ENCODE results near the gene SPIN1.
"Not testable (repeated sequence)": the region's sequence is repeated elsewhere in the genome, so short reads cannot be mapped to it uniquely, and the experiment has no call there.

The SPIN1 gene

DNA sequence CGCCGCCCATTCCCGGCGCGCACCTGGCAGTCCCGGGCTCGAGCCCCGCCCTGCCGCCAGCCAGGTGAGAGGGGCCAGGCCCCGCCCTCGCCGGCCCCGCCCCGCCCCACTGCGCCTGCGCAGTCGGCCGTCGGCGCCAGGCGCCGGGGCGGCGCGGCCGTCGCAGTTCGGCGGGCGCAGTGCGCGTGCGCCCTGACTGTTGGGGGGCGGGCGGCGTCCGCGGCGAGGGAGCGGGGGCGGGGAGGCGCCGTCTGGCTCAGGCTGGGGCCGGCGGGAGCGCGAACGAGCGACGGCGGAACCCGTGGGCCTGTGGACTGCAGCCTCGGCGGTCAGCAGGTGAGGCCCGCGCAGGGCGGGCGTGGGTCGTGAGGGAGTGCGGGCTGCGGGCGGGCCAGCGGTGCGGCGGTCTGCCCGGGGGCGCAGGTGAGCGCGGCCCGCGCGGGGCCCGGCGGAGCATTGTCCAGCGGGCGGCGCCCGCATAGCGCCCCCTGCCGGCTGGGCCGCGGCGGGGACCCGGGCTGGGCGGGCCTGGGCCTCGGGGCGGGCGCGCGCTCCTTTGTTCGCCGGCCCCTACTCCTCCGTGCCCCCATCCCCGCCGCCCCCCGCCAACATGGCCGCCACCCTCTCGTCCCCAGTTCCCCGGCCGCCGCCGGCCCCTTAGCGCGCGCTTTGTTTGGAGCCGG, at the start of gene SPIN1:
TSS of gene SPIN1 (plus strand) at position 242 of the 683 bp plus-strand sequence. CDS start 38,096 bp downstream, outside the sequence.
- DNase-seq: no peak

GRCh38 chr9:88339317-88339716, 48.9 kb upstream of the SPIN1 start:
- no peak for DNase-seq

GRCh38 chr9:88342246-88342645, 46.0 kb upstream of the SPIN1 start:
- DNase-seq: no peak

DNA sequence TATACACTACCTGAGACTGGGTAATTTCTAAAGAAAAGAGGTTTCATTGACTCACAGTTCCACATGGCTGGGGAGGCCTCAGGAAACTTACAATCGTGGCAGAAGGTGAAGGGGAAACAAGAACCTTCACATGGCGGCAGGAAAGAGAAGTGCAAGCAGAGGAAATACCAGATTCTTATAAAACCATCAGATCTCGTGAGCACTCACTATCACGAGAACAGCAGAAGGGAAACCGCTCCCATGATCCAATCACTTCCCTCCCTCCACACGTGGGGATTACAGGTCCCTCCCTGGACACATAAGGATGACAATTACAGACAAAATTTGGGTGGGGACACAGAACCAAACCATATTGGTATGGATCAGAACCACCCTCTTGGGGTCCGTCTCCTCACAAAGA, 44.2 kb upstream of the SPIN1 start:
- no peak for DNase-seq

GRCh38 chr9:88350354-88350753, 37.9 kb upstream of the SPIN1 start:
- not testable (repeated sequence) for DNase-seq

GRCh38 chr9:88355166-88355565, 33.1 kb upstream of the SPIN1 start:
- DNase-seq: no peak

- not testable (repeated sequence) for DNase-seq
Measured at GRCh38 chr9:88357250-88357649, 31.0 kb upstream of the SPIN1 start.

GRCh38 chr9:88358723-88359122, 29.5 kb upstream of the SPIN1 start:
- no peak for DNase-seq

DNA sequence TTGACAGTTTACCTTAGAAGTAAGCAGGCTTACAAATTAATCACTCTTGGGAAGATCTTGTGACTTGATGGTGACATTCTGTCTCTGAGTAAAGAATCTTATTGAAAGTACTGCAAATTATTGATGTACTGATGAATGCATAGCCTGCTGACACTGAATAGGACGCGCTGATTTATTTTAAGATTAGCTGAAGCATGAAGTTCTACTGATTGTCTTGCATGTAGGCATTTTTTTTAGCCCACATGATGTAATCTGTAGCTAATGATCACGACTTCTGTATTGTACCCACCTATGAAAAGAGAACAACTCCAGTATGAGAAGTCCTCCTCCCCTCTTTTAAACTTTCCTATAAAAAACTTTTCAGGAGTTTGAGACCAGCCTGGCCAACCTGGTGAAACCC, 28.3 kb upstream of the SPIN1 start:
- DNase-seq: no peak

- DNase-seq: no peak
Measured at GRCh38 chr9:88362681-88363080, 25.6 kb upstream of the SPIN1 start.

- DNase-seq: no peak
Measured at GRCh38 chr9:88363661-88364060, 24.6 kb upstream of the SPIN1 start.

- no peak for DNase-seq
Measured at GRCh38 chr9:88364706-88365105, 23.5 kb upstream of the SPIN1 start.

DNA sequence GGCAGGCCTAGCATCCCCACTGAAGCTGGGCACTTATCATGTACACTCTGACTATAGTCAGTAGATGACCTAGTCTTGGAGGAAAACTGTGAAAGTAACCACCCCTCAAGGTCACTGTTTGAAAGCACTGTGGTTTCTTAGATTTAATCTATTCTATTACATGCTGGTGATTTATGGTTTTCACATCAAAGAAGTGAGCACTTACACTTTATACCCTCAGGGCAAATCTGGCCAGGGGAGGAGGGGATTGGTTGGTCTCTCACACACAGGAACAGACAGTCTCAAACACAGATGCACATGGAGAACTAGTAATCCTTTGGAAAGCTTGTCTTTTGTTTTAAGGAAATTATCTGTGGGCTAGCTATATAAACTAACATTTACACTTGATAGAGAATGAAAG, 17.9 kb upstream of the SPIN1 start:
- DNase-seq: no peak

GRCh38 chr9:88372103-88372654, 16.1 kb upstream of the SPIN1 start:
- DNase-seq: no peak

GRCh38 chr9:88373045-88373444, 15.2 kb upstream of the SPIN1 start:
- no peak for DNase-seq

DNA sequence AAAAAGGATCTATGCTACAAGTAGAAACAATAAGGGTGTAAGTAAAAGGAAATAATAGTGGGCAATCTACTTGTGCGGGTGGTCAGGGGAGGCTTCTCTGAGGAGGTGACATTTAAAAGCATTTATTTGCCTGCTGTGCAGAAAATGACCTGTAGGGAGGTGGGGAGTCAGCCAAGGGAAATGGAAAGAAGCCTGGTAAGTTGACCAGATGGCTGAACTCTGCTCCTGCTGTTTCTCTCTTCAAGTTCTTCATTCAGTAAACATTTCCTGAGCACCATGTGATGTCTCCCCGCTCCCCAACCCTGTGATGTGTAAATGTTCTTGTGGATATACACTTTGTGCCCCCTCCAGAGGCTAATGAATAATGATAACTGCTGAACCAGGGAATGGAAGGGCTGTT, 9.9 kb upstream of the SPIN1 start:
- peak; percentile 54 for DNase-seq

DNA sequence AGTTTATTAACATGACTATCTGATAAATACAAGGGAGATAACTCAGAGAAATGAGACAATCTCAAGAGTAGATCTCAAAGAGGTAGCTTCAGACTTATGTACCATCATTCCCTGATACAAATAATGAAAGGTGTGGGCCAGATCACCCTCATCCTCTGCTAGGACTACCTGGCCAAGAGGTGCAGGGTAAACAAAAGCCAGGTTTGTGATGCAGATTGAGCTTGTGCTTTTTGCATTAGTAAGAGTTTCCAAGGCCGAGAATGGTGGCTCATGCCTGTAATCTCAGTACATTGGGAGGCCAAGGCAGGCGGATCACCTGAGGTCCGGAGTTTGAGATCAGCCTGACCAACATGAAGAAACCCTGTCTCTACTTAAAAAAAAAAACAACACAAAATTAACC, 8.9 kb upstream of the SPIN1 start:
- DNase-seq: no peak

GRCh38 chr9:88380118-88380517, 8.1 kb upstream of the SPIN1 start:
- no peak for DNase-seq

- not testable (repeated sequence) for DNase-seq
Measured at GRCh38 chr9:88381322-88381721, 6.9 kb upstream of the SPIN1 start.

DNA sequence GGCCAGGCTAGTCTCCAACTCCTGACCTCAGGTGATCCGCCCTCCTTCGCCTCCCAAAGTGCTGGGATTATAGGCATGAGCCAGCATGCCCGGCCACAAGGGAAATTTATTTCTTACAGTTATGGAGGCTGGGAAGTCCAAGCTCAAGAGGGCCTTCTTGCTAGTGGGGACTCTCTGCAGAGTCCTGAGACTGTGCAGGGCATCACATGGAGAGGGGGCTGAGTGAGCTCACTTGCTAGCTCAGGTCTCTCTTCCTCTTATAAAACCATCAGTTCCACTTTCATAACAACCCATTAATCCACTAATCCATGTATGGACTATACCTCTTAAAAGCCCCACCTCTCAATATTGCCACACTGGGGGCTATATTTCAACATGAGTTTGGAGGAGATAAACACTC, 5.1 kb upstream of the SPIN1 start:
- no peak for DNase-seq

GRCh38 chr9:88386137-88386536, 2.1 kb upstream of the SPIN1 start:
- not testable (repeated sequence) for DNase-seq

DNA sequence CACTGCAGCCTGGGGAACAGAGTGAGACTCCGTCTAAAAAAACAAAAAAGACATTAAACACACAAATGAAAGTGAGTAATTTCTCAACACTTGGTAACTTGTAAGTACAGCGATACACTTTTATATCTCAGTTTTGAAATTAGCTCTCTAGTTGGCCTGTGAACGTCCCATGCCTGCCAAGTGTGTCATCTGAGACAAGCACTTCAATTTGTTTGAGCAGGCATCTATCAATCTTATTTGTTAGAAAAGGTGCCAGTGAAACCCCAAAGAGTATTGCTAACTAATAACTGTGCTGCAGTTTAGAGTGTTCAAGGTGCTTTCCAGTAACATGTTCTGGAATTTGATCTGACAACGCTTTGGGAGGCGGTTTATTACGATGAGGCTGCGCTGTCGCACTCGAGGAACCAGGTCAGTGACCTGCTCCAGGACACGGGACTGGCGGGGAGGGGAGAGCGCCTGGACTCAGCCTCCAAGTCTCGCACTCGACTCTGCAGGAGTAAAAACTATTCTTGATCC, 1.1 kb upstream of the SPIN1 start:
- DNase-seq: no peak

DNA sequence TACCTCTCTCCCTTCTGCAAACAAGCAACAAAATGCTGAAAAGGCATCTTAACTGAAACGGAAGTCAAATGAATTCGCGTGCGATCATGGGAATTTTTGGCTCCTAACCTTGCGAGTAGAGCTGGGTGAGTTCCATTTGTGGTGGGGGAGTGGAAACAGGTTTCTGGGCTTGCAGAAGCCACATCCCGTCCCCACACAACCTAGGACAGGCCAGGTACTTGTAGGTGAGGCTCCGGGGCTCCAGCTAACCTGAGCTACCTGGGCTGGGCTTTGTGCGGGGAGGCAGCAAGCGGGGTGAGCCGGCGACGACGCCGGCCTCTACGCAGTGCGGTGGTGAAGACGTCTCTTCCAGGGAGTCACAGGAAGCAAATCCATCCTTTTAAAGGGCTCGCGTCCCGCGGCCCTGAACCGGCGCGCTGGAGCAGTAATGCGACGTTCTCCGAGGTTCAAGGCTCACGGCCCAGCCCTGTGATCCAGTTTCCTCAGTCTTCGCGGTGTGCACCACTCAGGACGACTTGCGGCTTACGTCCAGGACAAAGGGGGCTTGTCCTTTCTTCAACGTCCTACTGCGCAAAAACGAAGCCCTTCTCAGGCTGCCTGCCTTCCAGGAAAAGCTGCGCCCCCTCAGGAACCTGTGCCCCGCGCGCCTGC, 567 bp upstream of the SPIN1 start:
- no peak for DNase-seq

DNA sequence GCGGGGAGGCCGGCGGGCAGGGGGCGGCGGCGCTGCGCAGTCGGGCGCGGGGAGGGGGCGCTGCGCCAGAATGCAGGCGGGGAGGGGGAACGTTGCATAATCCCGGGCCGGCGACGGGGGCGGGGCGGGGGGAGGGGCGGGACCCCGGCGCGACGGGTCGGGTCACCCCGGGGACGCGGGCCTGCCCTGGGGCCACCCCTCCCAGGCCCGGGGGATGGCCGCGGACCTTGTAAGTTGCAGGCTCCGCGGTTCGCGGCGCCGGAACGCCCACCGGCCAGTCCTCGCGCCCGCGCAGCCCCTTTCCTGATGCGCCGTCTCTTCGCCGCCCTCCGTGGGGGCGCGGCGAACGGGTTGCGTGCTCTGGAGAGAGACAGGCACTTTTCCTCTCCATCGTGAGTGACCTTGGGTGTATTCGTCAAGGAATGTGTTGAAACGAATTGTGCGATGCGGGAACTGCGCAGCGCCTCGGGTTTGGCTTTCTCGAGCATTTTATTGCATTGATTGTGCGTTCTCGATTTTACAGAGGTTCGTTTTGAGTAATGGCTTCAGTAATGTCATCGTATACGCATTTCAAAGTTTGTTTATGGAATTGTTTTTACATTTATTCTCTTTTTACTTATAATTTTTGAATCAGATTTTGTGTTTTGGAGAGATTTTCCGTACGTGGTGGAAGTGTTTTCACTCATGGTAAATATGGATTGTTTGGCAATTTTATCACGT, 802 bp downstream of the SPIN1 start:
- DNase-seq: peak; percentile 9

Data from DMS 273 treated with DMSO at 0.1 percent for 48 hours (cell line).